ENCODE results near the gene TWIST1. TPM values are rescaled to one million over a fixed set of nuclear protein-coding genes. Genes with fewer than 3 reads are reported as not detected.

Gene TWIST1
- total RNA-seq, 2 donors from 2014 or later: not detected

DNA sequence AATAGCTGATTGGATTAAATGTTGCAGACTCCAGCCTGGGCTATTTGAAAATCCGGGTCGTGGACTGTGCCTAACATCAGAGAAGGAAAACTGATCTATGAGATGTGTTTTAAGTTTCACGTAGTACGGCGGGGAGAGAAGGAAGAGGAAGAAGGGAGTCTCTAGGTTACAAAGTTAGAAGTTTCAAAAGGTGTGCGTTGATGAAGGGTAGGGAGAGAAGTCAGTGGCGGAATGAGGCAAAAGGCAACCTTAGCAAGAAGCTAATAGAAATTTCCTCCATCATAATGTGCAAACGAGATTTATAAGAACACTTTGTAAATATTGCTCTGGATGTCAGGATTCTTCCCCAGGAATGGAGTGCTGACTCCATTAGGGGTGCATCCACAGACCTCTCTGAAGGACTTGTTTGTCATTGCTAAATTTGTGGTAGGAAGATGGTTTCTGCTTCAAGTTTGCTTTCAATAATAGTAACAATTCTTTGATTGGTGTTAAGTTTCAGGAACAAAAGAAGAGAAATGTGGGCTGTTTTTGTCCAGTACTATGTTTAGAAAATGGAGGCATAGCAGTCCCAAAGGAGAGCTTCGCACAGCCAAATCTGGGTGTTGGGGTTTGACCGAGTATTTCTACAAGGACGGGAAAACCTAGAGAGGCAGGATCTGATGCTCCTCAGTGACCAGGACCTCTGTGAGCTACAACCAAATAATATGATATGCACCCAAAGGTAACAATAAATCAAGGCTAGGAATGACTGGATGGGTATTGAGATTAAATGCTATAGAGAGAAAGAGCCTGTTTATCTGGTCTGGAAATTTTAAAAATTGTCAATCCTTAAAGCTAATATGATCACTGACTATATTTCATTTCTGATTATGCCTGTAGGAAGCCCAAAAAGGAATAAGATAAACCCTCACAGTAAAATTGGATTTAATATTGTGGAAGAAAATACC is 8.2 kb downstream of the TWIST1 start:
- no peak overlapping the region for H3K27ac Mint-ChIP-seq
- no peaks in the 10 kb centered on the region for H3K4me1 Mint-ChIP-seq
- H3K27me3 Mint-ChIP-seq: peaks cover 89% of the 10 kb centered on the region
- peaks cover 2% of the 10 kb centered on the region for H3K36me3 Mint-ChIP-seq (ENCODE audit: low read depth)
- ATAC-seq: no peak
- no peaks in the 10 kb centered on the region for H3K9me3 ChIP-seq (ENCODE audit: control insufficient read depth, low read length, poor library complexity, severe bottlenecking)
- no peak for DNase-seq
- no peak overlapping the region for H3K4me3 Mint-ChIP-seq

DNA sequence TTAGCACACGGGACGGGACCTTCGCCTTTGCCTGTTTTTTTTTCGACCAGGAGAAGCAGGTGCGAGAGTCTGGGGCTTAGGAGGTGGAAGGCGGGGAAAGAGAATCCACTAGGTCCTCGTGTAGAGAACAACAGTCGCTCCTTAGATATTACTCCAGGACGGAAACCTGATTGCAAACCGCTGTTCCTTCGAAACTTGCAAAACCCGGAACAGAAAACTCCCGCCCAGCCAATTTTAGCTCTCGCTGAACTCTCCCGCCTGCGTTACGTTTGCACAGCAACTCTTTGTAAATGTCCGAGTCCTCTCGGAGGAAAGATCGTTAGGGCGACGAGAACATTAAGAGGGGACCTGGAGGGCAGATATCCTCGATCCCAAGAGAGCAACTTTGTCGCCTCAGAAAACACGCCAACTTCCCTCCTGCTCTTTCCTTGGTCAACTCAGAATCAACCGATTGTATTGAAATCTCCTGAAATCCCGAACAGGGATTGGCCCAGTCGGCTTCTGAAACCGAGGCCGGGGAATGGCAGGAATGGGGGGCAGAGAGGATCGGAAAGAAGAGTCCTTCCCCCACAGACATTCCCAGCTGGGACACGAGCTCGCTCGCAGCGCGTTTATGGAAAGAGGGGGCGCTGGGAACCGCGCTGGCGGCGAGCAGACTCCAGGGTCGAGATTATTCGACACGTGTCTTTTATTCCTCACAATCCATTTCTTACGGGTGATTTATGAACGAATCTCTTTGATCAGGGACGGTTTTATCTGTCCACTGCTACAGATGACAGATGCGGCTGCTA is 9.9 kb downstream of the TWIST1 start:
- ATAC-seq (no peak), DNase-seq (no peak)
- no peaks in the 10 kb centered on the region for H3K9me3 ChIP-seq (ENCODE audit: control insufficient read depth, low read length, poor library complexity, severe bottlenecking)
- Mint-ChIP-seq H3K4me1 (no peaks in the 10 kb centered on the region), H3K36me3 (ENCODE audit: low read depth) (peaks cover 2% of the 10 kb centered on the region), H3K4me3 (no peak overlapping the region), H3K27ac (no peak overlapping the region), H3K27me3 (peaks cover 83% of the 10 kb centered on the region)

GRCh38 chr7:19107081-19107355 is 10.4 kb downstream of the TWIST1 start:
- Mint-ChIP-seq H3K27me3 (peaks cover 80% of the 10 kb centered on the region), H3K27ac (no peak overlapping the region), H3K4me3 (no peak overlapping the region), H3K36me3 (ENCODE audit: low read depth) (peaks cover 2% of the 10 kb centered on the region), H3K4me1 (no peaks in the 10 kb centered on the region)
- ATAC-seq: no peak
- H3K9me3 ChIP-seq (ENCODE audit: control insufficient read depth, low read length, poor library complexity, severe bottlenecking): no peaks in the 10 kb centered on the region
- no peak for DNase-seq

GRCh38 chr7:19106241-19107080 is 11.0 kb downstream of the TWIST1 start:
- Mint-ChIP-seq H3K36me3 (ENCODE audit: low read depth) (peaks cover 2% of the 10 kb centered on the region), H3K4me3 (no peak overlapping the region), H3K27ac (no peak overlapping the region), H3K27me3 (peaks cover 75% of the 10 kb centered on the region), H3K4me1 (no peaks in the 10 kb centered on the region)
- ATAC-seq: no peak
- H3K9me3 ChIP-seq (ENCODE audit: control insufficient read depth, low read length, poor library complexity, severe bottlenecking): no peaks in the 10 kb centered on the region
- no peak for DNase-seq

GRCh38 chr7:19105546-19105945 is 11.9 kb downstream of the TWIST1 start:
- no peak for ATAC-seq
- H3K36me3 Mint-ChIP-seq (ENCODE audit: low read depth): no peaks in the 10 kb centered on the region
- H3K27ac Mint-ChIP-seq: no peak overlapping the region
- peaks cover 65% of the 10 kb centered on the region for H3K27me3 Mint-ChIP-seq
- H3K4me1 Mint-ChIP-seq: no peaks in the 10 kb centered on the region
- DNase-seq: no peak
- H3K9me3 ChIP-seq (ENCODE audit: control insufficient read depth, low read length, poor library complexity, severe bottlenecking): no peaks in the 10 kb centered on the region
- no peak overlapping the region for H3K4me3 Mint-ChIP-seq

DNA sequence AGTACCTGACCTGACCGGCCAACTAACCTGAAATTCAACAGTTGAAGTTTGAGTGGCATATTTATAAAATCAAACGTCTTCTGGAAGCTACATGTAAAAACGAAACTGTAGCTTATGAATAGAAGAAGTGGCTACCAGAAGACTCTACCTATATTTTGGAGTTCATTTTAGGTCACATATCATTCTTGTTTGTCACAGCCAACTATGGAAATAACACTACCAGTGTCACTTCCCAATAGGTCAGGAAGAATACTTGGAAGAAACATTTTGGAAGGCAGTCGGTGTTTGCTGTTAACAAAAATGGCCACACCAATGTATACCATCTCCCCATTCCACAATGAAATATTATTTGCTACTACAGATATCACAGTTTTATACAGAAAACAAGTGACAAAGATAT is 12.6 kb downstream of the TWIST1 start:
- H3K27ac Mint-ChIP-seq: no peak overlapping the region
- no peaks in the 10 kb centered on the region for H3K36me3 Mint-ChIP-seq (ENCODE audit: low read depth)
- ATAC-seq (no peak), DNase-seq (no peak)
- no peak overlapping the region for H3K4me3 Mint-ChIP-seq
- peaks cover 58% of the 10 kb centered on the region for H3K27me3 Mint-ChIP-seq
- H3K9me3 ChIP-seq (ENCODE audit: control insufficient read depth, low read length, poor library complexity, severe bottlenecking): no peaks in the 10 kb centered on the region
- H3K4me1 Mint-ChIP-seq: no peaks in the 10 kb centered on the region

DNA sequence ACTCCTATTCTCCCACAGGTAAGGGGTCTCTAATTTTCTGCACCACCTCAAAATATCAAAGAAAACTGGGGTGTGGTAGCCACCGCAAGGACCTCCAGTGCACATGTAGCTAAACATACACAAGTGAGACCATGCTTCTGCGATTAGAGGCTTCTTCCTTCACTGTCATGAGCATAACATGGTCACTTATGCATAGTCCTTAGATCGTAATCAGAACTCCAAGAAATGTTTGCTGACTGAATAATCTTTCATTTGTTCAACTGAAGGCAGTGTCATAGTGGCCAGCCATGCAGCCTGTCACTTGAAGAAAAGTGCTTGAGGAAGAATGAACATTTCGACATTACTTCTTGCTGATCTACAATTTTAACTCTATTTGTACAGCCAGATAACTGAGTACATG is 14.6 kb downstream of the TWIST1 start:
- ATAC-seq (no peak), DNase-seq (no peak)
- no peak overlapping the region for H3K4me3 Mint-ChIP-seq
- H3K27ac Mint-ChIP-seq: no peak overlapping the region
- H3K9me3 ChIP-seq (ENCODE audit: control insufficient read depth, low read length, poor library complexity, severe bottlenecking): no peaks in the 10 kb centered on the region
- peaks cover 39% of the 10 kb centered on the region for H3K27me3 Mint-ChIP-seq
- no peaks in the 10 kb centered on the region for H3K4me1 Mint-ChIP-seq
- H3K36me3 Mint-ChIP-seq (ENCODE audit: low read depth): no peaks in the 10 kb centered on the region

GRCh38 chr7:19101909-19102308 is 15.5 kb downstream of the TWIST1 start:
- no peak for ATAC-seq
- no peaks in the 10 kb centered on the region for H3K9me3 ChIP-seq (ENCODE audit: control insufficient read depth, low read length, poor library complexity, severe bottlenecking)
- no peak for DNase-seq
- peaks cover 29% of the 10 kb centered on the region for H3K27me3 Mint-ChIP-seq
- no peak overlapping the region for H3K27ac Mint-ChIP-seq
- no peak overlapping the region for H3K4me3 Mint-ChIP-seq
- H3K4me1 Mint-ChIP-seq: no peaks in the 10 kb centered on the region
- no peaks in the 10 kb centered on the region for H3K36me3 Mint-ChIP-seq (ENCODE audit: low read depth)

DNA sequence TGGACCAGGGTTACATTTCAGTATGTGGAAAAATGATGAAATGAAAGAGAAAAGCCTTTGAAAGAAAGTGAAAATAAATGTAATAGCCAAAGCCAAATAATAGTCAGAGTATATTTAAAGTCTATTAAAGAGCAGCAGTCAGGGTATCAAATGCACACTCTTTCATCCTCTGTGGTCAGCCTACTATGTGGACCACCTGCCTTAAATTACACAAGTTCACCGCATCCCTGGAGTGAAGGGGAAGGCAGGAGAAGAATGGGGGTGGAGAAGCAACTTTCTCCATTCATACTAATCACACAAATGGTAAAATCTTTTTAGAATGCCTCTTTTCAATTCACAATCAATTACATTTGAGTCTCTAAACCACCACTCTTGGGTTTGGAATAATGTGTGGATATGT is 16.0 kb downstream of the TWIST1 start:
- H3K27ac Mint-ChIP-seq: no peak overlapping the region
- H3K4me1 Mint-ChIP-seq: no peaks in the 10 kb centered on the region
- ATAC-seq: no peak

DNA sequence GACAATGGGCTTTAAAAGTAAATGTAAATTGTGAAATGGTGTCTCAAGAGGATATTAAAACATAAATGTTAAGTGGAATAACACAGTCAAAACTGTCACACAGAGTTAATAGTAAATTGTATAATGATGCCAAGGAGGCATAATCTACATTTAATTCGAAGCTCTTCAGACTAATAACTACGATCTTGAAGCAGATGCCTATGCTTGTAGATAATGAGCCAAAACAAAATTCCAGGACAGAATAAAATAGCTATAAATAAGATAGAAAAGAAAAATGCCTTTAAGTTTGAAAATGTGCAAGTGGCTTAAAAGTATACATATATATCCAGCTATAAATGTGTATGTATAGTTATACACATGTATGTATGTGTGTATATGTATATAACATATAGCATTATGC is 17.5 kb downstream of the TWIST1 start:
- no peak overlapping the region for H3K4me3 Mint-ChIP-seq
- no peak for DNase-seq
- H3K27me3 Mint-ChIP-seq: peaks cover 10% of the 10 kb centered on the region
- no peak overlapping the region for H3K27ac Mint-ChIP-seq
- no peak for ATAC-seq
- no peaks in the 10 kb centered on the region for H3K36me3 Mint-ChIP-seq (ENCODE audit: low read depth)
- no peaks in the 10 kb centered on the region for H3K4me1 Mint-ChIP-seq
- H3K9me3 ChIP-seq (ENCODE audit: control insufficient read depth, low read length, poor library complexity, severe bottlenecking): no peaks in the 10 kb centered on the region

More for the DNA sequence above, 16.0 kb downstream of the TWIST1 start:
- no peaks in the 10 kb centered on the region for H3K9me3 ChIP-seq (ENCODE audit: control insufficient read depth, low read length, poor library complexity, severe bottlenecking)
- no peak for DNase-seq
- Mint-ChIP-seq H3K4me3 (no peak overlapping the region), H3K36me3 (ENCODE audit: low read depth) (no peaks in the 10 kb centered on the region), H3K27me3 (peaks cover 25% of the 10 kb centered on the region)

- DNase-seq: no peak
- H3K36me3 Mint-ChIP-seq (ENCODE audit: low read depth): no peaks in the 10 kb centered on the region
- H3K9me3 ChIP-seq (ENCODE audit: control insufficient read depth, low read length, poor library complexity, severe bottlenecking): no peaks in the 10 kb centered on the region
- H3K27me3 Mint-ChIP-seq: peaks cover 8% of the 10 kb centered on the region
- no peak for ATAC-seq
- no peaks in the 10 kb centered on the region for H3K4me1 Mint-ChIP-seq
- no peak overlapping the region for H3K27ac Mint-ChIP-seq
- no peak overlapping the region for H3K4me3 Mint-ChIP-seq
Measured at GRCh38 chr7:19099194-19099593, 18.2 kb downstream of the TWIST1 start.

DNA sequence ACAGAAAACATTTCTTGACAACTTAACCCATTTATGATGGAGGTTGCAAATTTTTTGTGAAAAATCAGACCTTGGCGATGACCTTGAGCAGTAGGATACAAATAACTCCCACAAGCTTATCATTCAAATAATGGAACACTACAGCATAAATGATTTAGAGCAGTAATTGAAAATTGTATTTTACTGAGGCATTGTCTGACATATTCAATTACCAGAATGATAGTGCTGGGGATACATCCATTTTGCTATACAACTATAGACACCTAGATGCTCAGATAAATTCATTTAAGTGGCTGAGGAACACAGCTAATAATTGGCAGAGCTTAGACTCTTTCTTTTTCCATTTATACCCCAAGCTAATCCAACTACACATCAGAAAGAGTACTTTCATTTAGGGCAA is 18.9 kb downstream of the TWIST1 start:
- H3K27me3 Mint-ChIP-seq: peaks cover 8% of the 10 kb centered on the region
- H3K27ac Mint-ChIP-seq: no peak overlapping the region
- H3K4me3 Mint-ChIP-seq: no peak overlapping the region
- DNase-seq: no peak
- no peaks in the 10 kb centered on the region for H3K4me1 Mint-ChIP-seq
- no peak for ATAC-seq
- H3K9me3 ChIP-seq (ENCODE audit: control insufficient read depth, low read length, poor library complexity, severe bottlenecking): no peaks in the 10 kb centered on the region
- no peaks in the 10 kb centered on the region for H3K36me3 Mint-ChIP-seq (ENCODE audit: low read depth)

All from T-helper 17 cell (primary cell).